GM19372 (cell line): ENCODE results near the gene KLHL30.
"Not testable (repeated sequence)": the region's sequence is repeated elsewhere in the genome, so short reads cannot be mapped to it uniquely, and the experiment has no call there.

Source experiments
- ATAC-seq: cut with Tn5 transposase; IDR thresholded peaks from one replicate; pipeline ENCODE4 v1.9.1; 2021; ENCODE audit warnings: mild to moderate bottlenecking, low read depth, moderate library complexity; ENCODE audit not compliant: unreplicated experiment

Gene KLHL30

DNA sequence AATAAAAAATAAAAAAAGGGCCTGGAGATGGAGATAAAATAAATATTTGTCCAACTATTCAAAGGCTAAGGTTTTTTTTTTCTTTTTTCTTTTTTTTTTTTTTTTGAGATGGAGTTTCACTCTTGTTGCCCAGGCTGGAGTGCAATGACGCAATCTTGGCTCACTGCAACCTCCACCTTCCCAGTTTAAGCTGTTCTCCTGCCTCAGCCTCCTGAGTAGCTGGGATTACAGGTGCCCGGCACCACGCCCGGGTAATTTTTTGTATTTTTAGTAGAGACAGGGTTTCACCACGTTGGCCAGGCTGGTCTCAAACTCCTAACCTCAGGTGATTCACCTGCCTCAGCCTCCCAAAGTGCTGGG lies 32.6 kb downstream of the KLHL30 start:
- ATAC-seq: not testable (repeated sequence)

DNA sequence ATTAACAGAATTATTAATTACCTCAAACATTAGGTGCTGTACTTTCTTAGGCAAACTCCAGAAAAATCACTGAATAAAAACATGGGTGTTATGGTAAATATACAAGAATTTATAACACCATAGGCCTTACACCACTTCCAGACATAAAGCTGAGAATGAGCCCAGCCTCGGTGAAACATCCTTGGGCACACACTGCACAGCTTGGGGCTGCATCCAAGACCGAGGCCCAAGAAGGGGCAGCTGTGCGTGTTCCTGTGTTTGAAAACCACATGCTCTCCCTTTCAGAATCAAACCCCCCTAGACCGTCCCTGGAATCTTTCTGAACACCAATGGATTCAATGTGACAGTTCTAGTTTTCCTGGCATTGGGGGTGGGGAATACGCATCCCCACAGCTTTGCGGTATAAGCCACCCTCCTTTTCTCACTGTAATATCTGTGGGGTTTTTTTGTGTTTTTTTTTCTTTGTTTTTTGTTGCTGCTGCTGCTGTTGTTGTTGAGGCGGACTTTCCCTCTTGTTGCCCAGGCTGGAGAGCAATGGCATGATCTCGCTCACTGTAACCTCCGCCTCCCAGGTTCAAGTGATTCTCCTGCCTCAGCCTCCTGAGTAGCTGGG lies 33.2 kb downstream of the KLHL30 start:
- ATAC-seq: no peak

DNA sequence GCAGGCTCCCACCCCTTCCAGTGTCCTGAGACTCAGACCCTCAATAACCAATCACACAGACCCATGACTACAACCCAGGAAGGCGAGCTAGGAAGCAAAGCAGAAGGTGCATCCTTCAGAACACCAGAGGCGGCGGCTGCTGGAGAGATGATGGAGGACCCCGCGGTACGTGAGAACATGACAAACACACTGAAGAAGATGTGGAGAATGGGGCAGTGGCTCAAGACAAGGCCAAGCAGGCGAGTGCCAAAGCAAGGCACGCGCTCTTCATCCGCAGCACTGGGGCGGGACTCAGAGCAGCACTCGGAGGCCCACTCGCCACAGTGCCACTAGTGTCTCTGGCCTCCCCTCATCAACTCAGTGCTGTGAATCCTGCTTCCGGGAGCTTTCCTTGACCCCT lies 34.0 kb downstream of the KLHL30 start:
- no peak for ATAC-seq

DNA sequence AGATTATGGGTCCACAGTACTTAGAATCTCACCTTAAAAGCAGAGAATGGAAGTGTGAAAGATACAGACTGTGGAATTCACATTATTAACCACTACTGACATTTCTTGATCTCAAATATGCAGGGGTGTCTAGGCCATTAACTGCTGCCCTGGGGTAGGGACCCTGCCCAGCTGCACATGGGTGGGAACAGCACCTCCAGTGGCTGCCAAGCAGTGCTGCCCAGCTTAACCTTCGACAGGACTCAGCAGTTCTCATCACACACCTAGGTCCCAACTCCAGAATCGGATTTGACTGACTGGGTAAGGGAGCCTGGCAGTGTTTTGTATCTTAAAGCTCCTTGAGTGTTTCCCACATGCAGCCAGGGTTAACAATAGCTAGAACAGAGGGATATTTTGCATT lies 35.2 kb downstream of the KLHL30 start:
- no peak for ATAC-seq

DNA sequence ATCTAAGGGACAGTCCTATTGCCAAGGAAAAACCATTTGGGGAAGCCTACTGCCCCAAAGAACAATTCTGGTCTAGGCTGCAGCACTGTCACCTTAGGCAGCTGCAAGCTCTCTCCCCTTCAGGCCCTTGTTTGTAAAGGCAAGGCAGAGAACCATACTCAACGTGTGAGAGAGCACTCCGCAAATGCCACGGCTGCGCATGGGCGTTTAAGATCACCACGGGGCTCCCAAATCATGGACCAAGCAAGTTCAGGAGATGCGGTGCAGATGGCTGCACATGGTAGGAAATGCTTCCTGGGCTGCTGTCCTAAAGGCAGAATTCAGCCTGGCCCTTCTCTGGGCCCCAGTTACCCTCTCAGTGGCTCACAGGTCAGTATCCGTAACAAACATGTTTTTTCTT lies 35.8 kb downstream of the KLHL30 start:
- ATAC-seq: no peak

DNA sequence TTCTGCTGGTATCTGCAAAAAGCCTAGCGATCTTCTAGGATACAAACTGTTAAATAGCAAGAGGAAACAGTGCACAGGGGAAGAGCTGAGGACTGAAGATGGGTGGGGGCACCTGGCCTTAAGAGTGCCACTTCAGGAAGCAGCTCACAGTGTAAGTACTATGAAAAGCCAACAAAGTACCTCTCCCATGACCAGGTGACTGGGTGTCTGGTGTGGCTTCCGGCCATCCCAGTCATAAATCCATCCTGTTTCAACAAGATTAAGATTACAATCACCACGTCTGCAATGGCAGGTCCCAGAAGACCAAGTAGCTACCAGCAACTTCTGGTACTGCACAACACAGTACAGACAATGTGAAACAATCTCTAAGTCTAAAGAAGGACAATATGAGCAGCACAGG lies 36.2 kb downstream of the KLHL30 start:
- ATAC-seq: no peak

DNA sequence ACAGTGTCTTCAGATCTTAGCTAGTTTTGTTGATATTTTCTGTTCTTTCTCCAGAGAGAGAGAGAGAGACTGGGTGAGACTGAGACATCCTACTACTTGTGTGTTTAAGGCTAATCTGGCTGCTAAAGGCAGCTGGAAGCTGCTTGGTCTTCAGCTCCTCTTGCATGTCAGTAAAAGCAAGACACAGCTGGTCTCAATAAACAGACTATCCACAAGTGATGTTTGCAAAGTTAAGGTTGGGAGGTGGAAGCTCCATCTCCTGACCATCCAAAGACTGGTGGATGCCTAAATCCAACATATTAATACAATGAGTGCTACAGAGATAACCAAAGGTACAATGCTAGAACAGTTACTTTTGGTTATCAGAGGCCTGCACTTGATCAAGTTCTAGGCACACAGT lies 38.1 kb downstream of the KLHL30 start:
- ATAC-seq: no peak

DNA sequence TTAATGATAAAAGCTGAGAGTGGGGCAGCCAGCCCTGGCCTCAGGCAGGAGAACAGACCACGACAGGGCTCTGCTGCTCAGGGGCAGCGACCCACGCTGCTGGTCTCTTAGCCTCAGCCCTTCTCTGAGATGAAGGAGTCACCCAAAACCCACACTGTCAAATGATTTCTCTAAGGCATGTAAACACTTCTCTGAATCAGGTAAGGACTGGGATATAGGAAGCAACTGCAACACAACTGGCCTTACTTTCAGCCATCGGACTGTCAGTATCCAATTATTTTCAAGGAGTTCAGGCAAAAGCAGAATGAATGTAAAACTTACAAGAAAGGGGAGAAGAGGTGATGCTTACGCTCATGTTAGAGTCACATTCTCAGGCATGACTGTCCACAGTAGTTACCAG lies 42.1 kb downstream of the KLHL30 start:
- no peak for ATAC-seq

DNA sequence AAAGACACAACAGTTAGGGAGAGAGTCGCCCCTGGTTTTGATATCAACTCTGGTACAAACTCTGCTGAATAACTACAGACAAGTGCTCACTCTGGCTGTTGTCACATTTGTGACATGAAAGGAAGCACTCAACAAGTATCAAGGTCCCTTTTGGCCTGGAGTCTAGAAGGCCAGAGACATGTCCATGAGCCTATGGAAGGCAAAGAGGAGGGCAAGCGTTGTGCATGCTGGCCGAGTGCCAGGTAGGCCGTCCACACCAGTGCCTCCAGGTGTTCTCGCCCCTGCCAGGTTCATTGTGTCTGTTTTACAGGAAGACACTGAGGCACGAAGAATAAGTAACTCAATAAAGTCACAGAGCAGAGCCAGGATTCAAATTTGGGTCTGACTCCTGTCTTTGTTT lies 43.9 kb downstream of the KLHL30 start:
- no peak for ATAC-seq

DNA sequence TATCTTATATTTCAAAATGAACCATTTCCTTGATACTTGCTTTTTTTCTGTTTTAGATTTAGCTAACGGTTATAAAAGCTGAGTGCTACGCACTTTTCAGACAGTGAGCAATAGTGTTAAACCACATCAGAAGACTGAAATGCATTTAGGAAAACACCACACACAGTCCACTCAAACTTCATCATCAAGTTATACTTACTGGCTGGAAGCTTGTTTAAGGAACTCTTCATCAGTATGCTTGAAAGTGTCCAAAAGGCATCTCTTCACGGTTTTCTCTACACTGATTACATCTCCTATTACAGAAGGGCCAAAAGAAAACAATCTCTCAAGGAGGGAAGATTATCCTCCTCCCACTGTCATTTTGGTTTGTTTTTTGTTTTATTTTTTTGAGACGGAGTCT lies 45.4 kb downstream of the KLHL30 start:
- ATAC-seq: no peak

DNA sequence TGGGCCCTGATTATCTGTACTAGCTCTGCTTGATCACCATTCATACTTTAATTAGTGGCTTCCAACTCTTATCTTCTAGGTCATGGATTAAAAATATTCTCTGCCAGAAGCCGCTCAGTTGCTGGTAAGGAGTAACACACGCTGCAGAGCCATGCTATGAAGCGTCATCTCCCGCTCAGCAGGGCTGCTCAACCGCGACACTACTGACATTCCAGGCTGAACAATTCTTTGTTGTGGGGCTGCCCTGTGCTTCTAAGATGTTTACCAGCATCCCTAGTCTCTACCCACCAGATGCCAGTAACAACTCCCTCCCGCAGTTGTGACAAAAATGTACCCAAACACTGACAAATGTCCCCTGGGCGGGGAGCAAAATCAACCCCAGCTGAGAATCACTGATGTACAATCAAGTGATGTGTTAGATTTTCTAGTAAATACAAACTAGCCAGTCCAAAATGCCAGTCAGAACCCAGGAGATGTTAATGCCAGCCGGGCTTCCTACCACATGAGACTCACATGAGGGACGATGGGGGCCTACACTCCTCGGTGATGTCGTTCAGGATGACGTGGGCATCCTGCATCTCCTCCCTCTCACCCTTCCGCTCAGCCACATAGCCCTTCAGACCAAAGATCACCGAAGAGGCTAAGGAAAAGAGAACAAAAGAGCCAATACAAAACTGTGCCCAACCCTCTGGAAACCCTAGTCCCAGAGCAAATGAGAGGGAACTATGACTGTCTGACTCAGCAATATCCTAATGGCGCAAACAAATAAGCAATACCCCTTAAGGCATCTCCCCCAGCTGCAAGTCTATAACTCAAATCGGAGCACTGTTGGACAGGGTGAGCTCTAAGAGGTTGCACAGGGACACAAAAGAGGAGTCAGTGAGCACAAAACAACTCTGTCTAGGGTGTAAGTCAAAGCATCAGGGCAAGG lies 49.4 kb downstream of the KLHL30 start:
- no peak for ATAC-seq

DNA sequence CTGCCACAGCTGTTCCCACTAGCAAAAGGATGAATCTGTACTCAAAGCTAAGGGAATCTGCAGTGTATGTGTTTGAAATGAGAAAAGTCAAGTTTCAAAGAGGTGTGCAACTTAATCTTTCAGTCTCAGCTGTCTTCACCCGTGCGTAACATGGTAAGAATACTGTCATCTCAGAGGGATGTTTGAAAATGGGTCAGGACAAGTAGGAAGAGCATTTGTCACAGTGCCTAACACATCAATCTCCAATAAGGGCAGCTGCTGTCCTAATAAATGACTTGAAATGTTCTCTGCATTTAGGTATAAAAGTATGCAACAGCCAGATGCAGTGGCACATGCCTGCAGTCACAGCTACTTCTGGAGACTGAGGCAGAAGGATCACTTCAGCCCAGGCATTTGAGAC lies 52.0 kb downstream of the KLHL30 start:
- ATAC-seq: no peak
